Mesothelial cell of epicardium (in vitro differentiated cells): ENCODE data around the gene KLHL6. TPM values are rescaled to one million over a fixed set of nuclear protein-coding genes. Genes with fewer than 3 reads are reported as not detected.
A peak's percentile ranks its signal among the peaks of the same experiment; 100 is the strongest.

ENCODE experiments used
- DNase-seq, 2 experiments: peaks; one replicate each; pipeline ENCODE4 v3.0.0; 2021; ENCODE audit warnings: low spot score in 2 of 2; ENCODE audit not compliant: unreplicated experiment in 2 of 2
- H3K27ac Mint-ChIP-seq: 2 replicates; pipeline ENCODE4 v1.8.0; 2021; ENCODE audit warnings: mixed read lengths
- H3K27me3 Mint-ChIP-seq: 2 replicates; pipeline ENCODE4 v1.8.0; 2021; ENCODE audit warnings: low read depth, mixed read lengths
- H3K36me3 Mint-ChIP-seq: 2 replicates; pipeline ENCODE4 v1.8.0; 2021; ENCODE audit warnings: mixed read lengths
- H3K4me1 Mint-ChIP-seq: 2 replicates; pipeline ENCODE4 v1.8.0; 2021; ENCODE audit warnings: mixed read lengths
- H3K4me3 Mint-ChIP-seq: 2 replicates; pipeline ENCODE4 v1.8.0; 2021; ENCODE audit warnings: mild to moderate bottlenecking, moderate library complexity, mixed read lengths
- H3K9me3 Mint-ChIP-seq: 2 replicates; pipeline ENCODE4 v1.8.0; 2021; ENCODE audit warnings: mixed read lengths
- CTCF ChIP-seq: fragments of 200-600 bp; sonication (generic); IDR thresholded peaks from one replicate; pipeline ENCODE4 v1.5.0; 2021; ENCODE audit warnings: antibody characterized with exemption; ENCODE audit not compliant: unreplicated experiment
- total RNA-seq: library from RNA; stranded (reverse); gene quantifications from 3 replicates; pipeline ENCODE4 v1.2.1, GENCODE V29; 2021

KLHL6 gene
- total RNA-seq, 1 donor from 2014 or later, result 0.07 TPM

GRCh38 chr3:183492849-183493179 lies 62.7 kb downstream of the KLHL6 start:
- no peaks in the 10 kb centered on the region for H3K27me3 Mint-ChIP-seq
- H3K27ac Mint-ChIP-seq, result peak overlapping the region; percentile 41
- H3K4me1 Mint-ChIP-seq, result peaks cover 38% of the 10 kb centered on the region
- peak in 1 of 2 experiments; percentile 24 for DNase-seq
- no peak overlapping the region for H3K4me3 Mint-ChIP-seq
- TF ChIP-seq CTCF, result no peak
- H3K9me3 Mint-ChIP-seq, result peaks cover 4% of the 10 kb centered on the region
- H3K36me3 Mint-ChIP-seq, result no peaks in the 10 kb centered on the region

- H3K36me3 Mint-ChIP-seq, result no peaks in the 10 kb centered on the region
- H3K27ac Mint-ChIP-seq, result peak overlapping the region; percentile 41
- DNase-seq, result peak in 1 of 2 experiments; percentile 35
- TF ChIP-seq CTCF, result no peak
- H3K27me3 Mint-ChIP-seq, result no peaks in the 10 kb centered on the region
- H3K9me3 Mint-ChIP-seq, result peaks cover 4% of the 10 kb centered on the region
- H3K4me3 Mint-ChIP-seq, result no peak overlapping the region
- peaks cover 43% of the 10 kb centered on the region for H3K4me1 Mint-ChIP-seq
Measured at GRCh38 chr3:183491923-183492848, 63.3 kb downstream of the KLHL6 start.

GRCh38 chr3:183491109-183491922 lies 64.2 kb downstream of the KLHL6 start:
- Mint-ChIP-seq H3K27me3 (no peaks in the 10 kb centered on the region), H3K9me3 (peaks cover 4% of the 10 kb centered on the region)

GRCh38 chr3:183490653-183491052 lies 64.9 kb downstream of the KLHL6 start:
- no peak overlapping the region for H3K4me3 Mint-ChIP-seq
- no peaks in the 10 kb centered on the region for H3K36me3 Mint-ChIP-seq
- H3K27me3 Mint-ChIP-seq, result no peaks in the 10 kb centered on the region
- H3K27ac Mint-ChIP-seq, result peak overlapping the region; percentile 55
- peaks cover 58% of the 10 kb centered on the region for H3K4me1 Mint-ChIP-seq
- H3K9me3 Mint-ChIP-seq, result no peaks in the 10 kb centered on the region
- TF ChIP-seq CTCF, result no peak
- DNase-seq, result peak in 1 of 2 experiments; percentile 38

More at GRCh38 chr3:183491109-183491922, 64.2 kb downstream of the KLHL6 start:
- H3K4me1 Mint-ChIP-seq, result peaks cover 51% of the 10 kb centered on the region
- peak in 1 of 2 experiments; percentile 20 for DNase-seq
- no peak overlapping the region for H3K4me3 Mint-ChIP-seq
- TF ChIP-seq CTCF, result no peak
- H3K27ac Mint-ChIP-seq, result peak overlapping the region; percentile 55
- H3K36me3 Mint-ChIP-seq, result no peaks in the 10 kb centered on the region

GRCh38 chr3:183490211-183490601 lies 65.3 kb downstream of the KLHL6 start:
- DNase-seq, result no peak
- no peaks in the 10 kb centered on the region for H3K27me3 Mint-ChIP-seq
- no peaks in the 10 kb centered on the region for H3K36me3 Mint-ChIP-seq
- no peaks in the 10 kb centered on the region for H3K9me3 Mint-ChIP-seq
- H3K4me1 Mint-ChIP-seq, result peaks cover 62% of the 10 kb centered on the region
- H3K4me3 Mint-ChIP-seq, result no peak overlapping the region
- no peak for TF ChIP-seq CTCF
- H3K27ac Mint-ChIP-seq, result peak overlapping the region; percentile 89
